ENCODE results near the gene NSMCE1.

GRCh38 chr16:27204312-27204915, 64.2 kb downstream of the NSMCE1 start:
- TF ChIP-seq, protein P1, sequence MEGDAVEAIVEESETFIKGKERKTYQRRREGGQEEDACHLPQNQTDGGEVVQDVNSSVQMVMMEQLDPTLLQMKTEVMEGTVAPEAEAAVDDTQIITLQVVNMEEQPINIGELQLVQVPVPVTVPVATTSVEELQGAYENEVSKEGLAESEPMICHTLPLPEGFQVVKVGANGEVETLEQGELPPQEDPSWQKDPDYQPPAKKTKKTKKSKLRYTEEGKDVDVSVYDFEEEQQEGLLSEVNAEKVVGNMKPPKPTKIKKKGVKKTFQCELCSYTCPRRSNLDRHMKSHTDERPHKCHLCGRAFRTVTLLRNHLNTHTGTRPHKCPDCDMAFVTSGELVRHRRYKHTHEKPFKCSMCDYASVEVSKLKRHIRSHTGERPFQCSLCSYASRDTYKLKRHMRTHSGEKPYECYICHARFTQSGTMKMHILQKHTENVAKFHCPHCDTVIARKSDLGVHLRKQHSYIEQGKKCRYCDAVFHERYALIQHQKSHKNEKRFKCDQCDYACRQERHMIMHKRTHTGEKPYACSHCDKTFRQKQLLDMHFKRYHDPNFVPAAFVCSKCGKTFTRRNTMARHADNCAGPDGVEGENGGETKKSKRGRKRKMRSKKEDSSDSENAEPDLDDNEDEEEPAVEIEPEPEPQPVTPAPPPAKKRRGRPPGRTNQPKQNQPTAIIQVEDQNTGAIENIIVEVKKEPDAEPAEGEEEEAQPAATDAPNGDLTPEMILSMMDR (IDR thresholded peaks at IDR 0.05): no peak
- no peak for TF ChIP-seq EZH2 (IDR thresholded peaks at IDR 0.05; ENCODE audit: borderline replicate concordance, insufficient read depth, low read depth, low read length, poor library complexity, severe bottlenecking)

Data from B cell (primary cell).